ENCODE measurements around the gene ARHGAP21. TPM values are rescaled to one million over a fixed set of nuclear protein-coding genes. Genes with fewer than 3 reads are reported as not detected.

Gene ARHGAP21
- total RNA-seq, 1 experiment from 2014 or later = 59.4 TPM

- peak; percentile 83 for TF ChIP-seq CTCF (conservative IDR thresholded peaks at IDR 0.05)
- no peak overlapping the region for H3K9ac ChIP-seq (ENCODE audit: extremely low read depth, insufficient read length, low read length)
- Mint-ChIP-seq H3K9me3 (no peaks in the 10 kb centered on the region), H3K4me1 (peaks cover 13 to 19% of the 10 kb centered on the region in 2 experiments), H3K36me3 (ENCODE audit: insufficient read depth in 1 of 3, low read depth in 3 of 3) (no peaks in the 10 kb centered on the region; a peak in 1 of 7 replicates), H3K27me3 (ENCODE audit: low read depth) (peaks cover 12% of the 10 kb centered on the region), H3K4me3 (no peak overlapping the region), H3K27ac (no peak overlapping the region; a peak in 1 of 7 replicates)
- H3K23me2 ChIP-seq (ENCODE audit: insufficient read length, low read depth, low read length, poor library complexity, severe bottlenecking) = no peaks in the 10 kb centered on the region
- H4K91ac ChIP-seq (ENCODE audit: insufficient read length, low read depth, low read length) = no peak overlapping the region
- WGBS (ENCODE audit: extremely low coverage, insufficient read length, low lambda C conversion rate) = no CpG with 5 or more reads among the region's 24 CpGs
- no peak overlapping the region for H2BK120ac ChIP-seq (ENCODE audit: low read depth, low read length, poor library complexity, severe bottlenecking)
- no peak overlapping the region for H3K23ac ChIP-seq (ENCODE audit: insufficient read length, low read depth, low read length)
- no peak overlapping the region for H4K5ac ChIP-seq (ENCODE audit: insufficient read length, low read depth, low read length)
- H2BK5ac ChIP-seq (ENCODE audit: insufficient read length, low read length) = no peak overlapping the region
- no peak overlapping the region for H3K14ac ChIP-seq (ENCODE audit: insufficient read depth, low read length)
- no peak overlapping the region for H3K27ac ChIP-seq (ENCODE audit: insufficient read length, low read depth, low read length)
- H4K20me1 ChIP-seq (ENCODE audit: control insufficient read depth, insufficient read depth, insufficient read length) = no peaks in the 10 kb centered on the region
- no peak overlapping the region for H2AFZ ChIP-seq (ENCODE audit: low read length)
- H3K27me3 ChIP-seq (ENCODE audit: insufficient read depth, low read length) = no peaks in the 10 kb centered on the region
- no peak overlapping the region for H4K8ac ChIP-seq (replicated peaks; ENCODE audit: insufficient read length, low read depth, low read length)
- no peak overlapping the region for H3T11ph ChIP-seq (ENCODE audit: low read length)
- no peaks in the 10 kb centered on the region for H3K9me3 ChIP-seq (ENCODE audit: control insufficient read depth, low read depth, low read length)
- H3K18ac ChIP-seq (ENCODE audit: insufficient read length, low read depth, low read length) = no peak overlapping the region
- H3K4me1 ChIP-seq (ENCODE audit: insufficient read depth, low read length) = no peaks in the 10 kb centered on the region
- no peak overlapping the region for H2BK20ac ChIP-seq (ENCODE audit: low read depth, low read length, poor library complexity, severe bottlenecking)
- no peaks in the 10 kb centered on the region for H3K79me2 ChIP-seq (ENCODE audit: insufficient read depth, low read length)
- no peak overlapping the region for H3K56ac ChIP-seq (ENCODE audit: insufficient read length, low read depth, low read length)
- peak; percentile 45 for DNase-seq
- H3K4ac ChIP-seq (ENCODE audit: low read depth, low read length) = no peak overlapping the region
- no peak overlapping the region for H2BK15ac ChIP-seq (ENCODE audit: low read depth, low read length)
- H3K4me2 ChIP-seq (ENCODE audit: insufficient read depth, insufficient read length, low read length) = no peak overlapping the region
- H3K79me1 ChIP-seq (ENCODE audit: insufficient read depth, low read depth, low read length, poor library complexity, severe bottlenecking) = no peaks in the 10 kb centered on the region
- H2AK5ac ChIP-seq (ENCODE audit: insufficient read length, low read length) = no peak overlapping the region
- no peak overlapping the region for H2BK12ac ChIP-seq (ENCODE audit: insufficient read length, low read depth, low read length)
These were observed 166.6 kb downstream of the ARHGAP21 start for GRCh38 chr10:24556750-24557742.

Measured in H9 (cell line).